ENCODE measurements around the gene NOL12.
"Not testable (repeated sequence)": the region's sequence is repeated elsewhere in the genome, so short reads cannot be mapped to it uniquely, and the experiment has no call there.

NOL12 gene

DNA sequence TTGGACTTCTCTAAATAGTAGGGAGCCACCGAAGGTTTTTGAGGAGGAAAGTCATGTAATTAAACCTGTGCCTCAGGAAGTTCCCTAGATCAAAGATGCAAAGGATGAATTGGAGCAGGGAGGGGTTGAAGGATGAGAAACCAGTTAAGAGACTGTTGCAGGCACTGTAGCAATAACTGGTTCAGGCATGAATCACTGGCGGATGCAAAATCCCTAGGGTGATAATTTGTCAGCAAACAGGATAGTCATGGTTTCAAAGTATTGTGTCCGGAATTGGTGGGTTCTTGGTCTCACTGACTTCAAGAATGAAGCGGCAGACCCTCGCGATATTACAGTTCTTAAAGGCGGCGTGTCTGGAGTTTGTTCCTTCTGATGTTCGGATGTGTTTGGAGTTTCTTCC lies 30.6 kb downstream of the NOL12 start:
- TF ChIP-seq, protein P1, sequence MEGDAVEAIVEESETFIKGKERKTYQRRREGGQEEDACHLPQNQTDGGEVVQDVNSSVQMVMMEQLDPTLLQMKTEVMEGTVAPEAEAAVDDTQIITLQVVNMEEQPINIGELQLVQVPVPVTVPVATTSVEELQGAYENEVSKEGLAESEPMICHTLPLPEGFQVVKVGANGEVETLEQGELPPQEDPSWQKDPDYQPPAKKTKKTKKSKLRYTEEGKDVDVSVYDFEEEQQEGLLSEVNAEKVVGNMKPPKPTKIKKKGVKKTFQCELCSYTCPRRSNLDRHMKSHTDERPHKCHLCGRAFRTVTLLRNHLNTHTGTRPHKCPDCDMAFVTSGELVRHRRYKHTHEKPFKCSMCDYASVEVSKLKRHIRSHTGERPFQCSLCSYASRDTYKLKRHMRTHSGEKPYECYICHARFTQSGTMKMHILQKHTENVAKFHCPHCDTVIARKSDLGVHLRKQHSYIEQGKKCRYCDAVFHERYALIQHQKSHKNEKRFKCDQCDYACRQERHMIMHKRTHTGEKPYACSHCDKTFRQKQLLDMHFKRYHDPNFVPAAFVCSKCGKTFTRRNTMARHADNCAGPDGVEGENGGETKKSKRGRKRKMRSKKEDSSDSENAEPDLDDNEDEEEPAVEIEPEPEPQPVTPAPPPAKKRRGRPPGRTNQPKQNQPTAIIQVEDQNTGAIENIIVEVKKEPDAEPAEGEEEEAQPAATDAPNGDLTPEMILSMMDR (IDR thresholded peaks at IDR 0.05; ENCODE audit: low read depth, low read length) = no peak
- no peak overlapping the region for H3K4me3 ChIP-seq (replicated peaks in 1 of 2; ENCODE audit: low read depth in 2 of 2, low read length in 2 of 2)
- DNase-seq (ENCODE audit: low read depth in 2 of 2) = peak; percentile 23 to 89

DNA sequence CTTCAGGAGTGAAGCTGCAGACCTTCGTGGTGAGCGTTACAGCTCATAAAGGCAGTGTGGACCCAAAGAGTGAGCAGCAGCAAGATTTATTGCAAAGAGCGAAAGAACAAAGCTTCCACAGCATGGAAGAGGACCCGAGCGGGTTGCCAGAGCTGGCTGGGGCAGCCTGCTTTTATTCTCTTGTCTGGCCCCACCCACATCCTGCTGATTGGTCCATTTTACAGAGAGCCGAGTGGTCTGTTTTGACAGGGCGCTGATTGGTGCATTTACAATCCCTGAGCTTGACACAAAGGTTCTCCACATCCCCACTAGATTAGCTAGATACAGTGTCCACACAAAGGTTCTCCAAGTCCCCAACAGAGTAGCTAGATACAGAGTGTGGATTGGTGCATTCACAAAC lies 31.1 kb downstream of the NOL12 start:
- not testable (repeated sequence) for DNase-seq (ENCODE audit: low read depth in 2 of 2); H3K4me3 ChIP-seq (replicated peaks in 1 of 2; ENCODE audit: low read depth in 2 of 2, low read length in 2 of 2)

DNA sequence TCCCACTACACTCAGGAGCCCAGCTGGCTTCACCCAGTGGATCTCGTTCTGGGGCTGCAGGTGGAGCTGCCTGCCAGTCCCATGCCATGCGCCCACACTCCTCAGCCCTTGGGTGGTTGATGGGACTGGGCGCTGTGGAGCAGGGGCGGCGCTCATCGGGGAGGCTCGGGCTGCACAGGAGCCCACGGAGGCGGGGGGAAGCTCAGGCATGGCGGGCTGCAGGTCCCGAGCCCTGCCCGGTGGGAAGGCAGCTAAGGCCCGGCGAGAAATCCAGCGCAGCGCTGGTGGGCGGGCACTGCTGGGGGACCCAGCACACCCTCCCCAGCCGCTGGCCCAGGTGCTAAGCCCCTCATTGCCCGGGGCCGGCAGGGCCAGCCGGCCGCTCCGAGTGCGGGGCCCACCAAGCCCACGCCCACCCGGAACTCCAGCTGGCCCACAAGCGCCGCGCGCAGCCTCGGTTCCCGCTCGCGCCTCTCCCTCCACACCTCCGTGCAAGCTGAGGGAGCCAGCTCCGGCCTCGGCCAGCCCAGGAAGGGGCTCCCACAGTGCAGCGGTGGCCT lies 31.7 kb downstream of the NOL12 start:
- not testable (repeated sequence) for DNase-seq (ENCODE audit: low read depth in 2 of 2); H3K4me3 ChIP-seq (replicated peaks in 1 of 2; ENCODE audit: low read depth in 2 of 2, low read length in 2 of 2)

DNA sequence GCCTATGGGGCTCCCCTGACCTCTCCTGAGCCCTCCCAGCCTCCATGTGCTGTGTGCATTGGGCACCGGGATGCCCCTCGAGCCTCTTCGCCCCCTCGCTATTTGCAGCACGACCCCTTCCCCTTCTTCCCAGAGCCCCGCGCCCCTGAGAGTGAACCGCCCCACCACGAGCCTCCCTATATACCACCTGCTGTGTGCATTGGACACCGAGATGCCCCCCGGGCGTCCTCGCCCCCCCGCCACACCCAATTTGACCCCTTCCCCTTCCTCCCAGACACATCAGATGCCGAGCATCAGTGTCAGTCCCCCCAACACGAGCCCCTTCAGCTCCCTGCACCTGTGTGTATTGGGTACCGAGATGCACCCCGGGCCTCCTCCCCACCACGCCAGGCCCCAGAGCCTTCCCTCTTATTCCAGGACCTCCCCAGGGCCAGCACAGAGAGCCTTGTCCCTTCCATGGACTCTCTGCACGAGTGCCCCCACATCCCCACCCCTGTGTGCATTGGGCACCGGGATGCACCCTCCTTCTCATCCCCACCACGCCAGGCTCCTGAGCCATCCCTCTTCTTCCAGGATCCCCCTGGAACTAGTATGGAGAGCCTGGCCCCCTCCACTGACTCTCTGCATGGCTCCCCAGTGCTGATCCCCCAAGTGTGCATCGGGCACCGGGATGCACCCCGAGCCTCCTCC lies 39.6 kb downstream of the NOL12 start:
- TF ChIP-seq, protein P1 (IDR thresholded peaks at IDR 0.05; ENCODE audit: low read depth, low read length) = no peak

DNA sequence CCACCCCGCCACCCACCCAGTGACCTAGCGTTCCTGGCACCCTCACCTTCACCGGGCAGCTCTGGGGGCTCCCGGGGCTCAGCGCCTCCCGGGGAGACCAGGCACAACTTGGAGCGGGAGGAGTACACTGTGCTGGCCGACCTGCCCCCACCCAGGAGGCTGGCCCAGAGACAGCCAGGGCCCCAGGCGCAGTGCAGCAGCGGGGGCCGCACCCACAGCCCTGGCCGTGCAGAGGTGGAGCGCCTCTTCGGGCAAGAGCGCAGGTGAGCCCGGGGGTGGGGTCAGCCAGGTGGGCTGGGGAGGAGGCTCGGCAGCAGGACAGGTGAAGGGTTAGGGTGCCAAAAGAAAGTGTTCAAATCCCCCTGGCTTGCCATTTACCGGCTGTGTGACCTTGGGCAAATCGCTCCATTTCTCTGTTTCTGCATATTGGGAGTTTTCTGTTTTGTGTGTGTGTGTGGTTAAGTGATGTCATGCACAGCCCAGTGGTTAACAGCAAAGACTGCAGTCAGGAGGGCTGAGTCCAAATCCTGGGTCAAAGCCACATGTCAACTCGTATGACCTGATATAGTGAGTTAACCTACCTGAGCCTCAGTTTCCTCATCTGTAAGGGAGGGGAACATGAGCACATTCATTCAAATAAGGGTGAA lies 40.2 kb downstream of the NOL12 start:
- TF ChIP-seq, protein P1 (IDR thresholded peaks at IDR 0.05; ENCODE audit: low read depth, low read length) = no peak
- no peak overlapping the region for H3K4me3 ChIP-seq (replicated peaks in 1 of 2; ENCODE audit: low read depth in 2 of 2, low read length in 2 of 2)
- DNase-seq (ENCODE audit: low read depth in 2 of 2) = peak; percentile 49 to 59

More for the DNA sequence above, 39.6 kb downstream of the NOL12 start:
- no peak for DNase-seq (ENCODE audit: low read depth in 2 of 2)
- H3K4me3 ChIP-seq (replicated peaks in 1 of 2; ENCODE audit: low read depth in 2 of 2, low read length in 2 of 2) = no peak overlapping the region

DNA sequence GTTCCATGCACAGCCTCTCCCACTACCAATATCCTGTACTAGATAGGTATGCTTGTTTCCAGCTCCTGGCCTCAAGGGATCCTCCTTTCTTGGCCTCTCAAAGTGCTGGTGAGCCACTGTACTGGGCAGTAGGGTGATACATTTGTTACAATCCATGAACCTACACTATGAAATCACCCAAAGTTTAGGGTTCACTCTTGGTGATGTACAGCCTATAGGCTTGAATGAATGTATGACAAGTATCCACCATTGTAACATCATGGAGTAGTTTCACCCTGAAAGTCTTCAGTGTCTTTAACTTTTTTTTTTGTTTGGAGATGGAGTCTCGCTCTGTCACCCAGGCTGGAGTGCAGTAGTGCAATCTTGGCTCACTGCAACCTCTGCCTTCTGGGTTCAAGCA lies 42.5 kb downstream of the NOL12 start:
- no peak overlapping the region for H3K4me3 ChIP-seq (replicated peaks in 1 of 2; ENCODE audit: low read depth in 2 of 2, low read length in 2 of 2)
- TF ChIP-seq, protein P1 (IDR thresholded peaks at IDR 0.05; ENCODE audit: low read depth, low read length) = no peak
- no peak for DNase-seq (ENCODE audit: low read depth in 2 of 2)

DNA sequence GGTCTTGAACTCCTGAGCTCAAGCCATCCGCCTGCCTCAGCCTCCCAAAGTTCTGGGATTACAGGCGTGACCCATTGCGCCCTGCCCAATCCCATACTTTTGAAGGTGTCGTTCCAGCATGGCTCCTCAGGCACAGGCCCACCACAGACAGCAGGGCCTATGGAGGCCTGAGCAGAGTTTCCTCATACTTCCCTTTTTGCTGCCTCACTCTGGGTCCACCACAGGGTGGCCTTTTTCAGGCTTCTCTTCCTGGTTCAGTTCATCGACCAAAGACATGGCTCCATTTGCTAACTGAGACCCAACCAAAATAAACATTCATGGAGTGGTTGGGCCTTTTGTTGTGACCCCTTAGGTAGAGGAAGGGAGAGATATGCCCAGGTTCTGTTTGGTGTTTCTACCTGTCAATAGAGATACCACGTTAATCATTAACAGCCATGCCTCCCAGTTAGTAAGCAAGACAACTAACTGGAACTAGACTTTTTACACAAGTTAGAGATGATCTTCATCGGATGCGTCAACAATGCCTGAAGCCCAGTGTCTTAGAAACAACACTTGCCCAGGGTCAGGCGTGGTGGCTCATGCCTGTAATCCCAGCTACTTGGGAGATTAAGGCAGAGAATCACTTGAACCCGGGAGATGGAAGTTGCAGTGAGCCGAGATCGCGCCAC lies 45.8 kb downstream of the NOL12 start:
- H3K4me3 ChIP-seq (replicated peaks in 1 of 2; ENCODE audit: low read depth in 2 of 2, low read length in 2 of 2) = no peak overlapping the region
- no peak for DNase-seq (ENCODE audit: low read depth in 2 of 2)
- TF ChIP-seq, protein P1 (IDR thresholded peaks at IDR 0.05; ENCODE audit: low read depth, low read length) = peak; percentile 18

Data from cardiac fibroblast (primary cell).